SK-N-SH (cell line): ENCODE results near the gene CAMSAP1. TPM values are rescaled to one million over a fixed set of nuclear protein-coding genes. Genes with fewer than 3 reads are reported as not detected.

Experiments
- CTCF ChIA-PET: fragments of 300-600, 350-600 bp; formaldehyde crosslinking; extraction: SDS; loops from one replicate; lab custom pipeline; 2021; lab: Yijun Ruan, JAX
- POLR2A ChIA-PET: fragments of 350-600 bp; sonication (Branson Sonifier 250); formaldehyde crosslinking; extraction: SDS; loops from one replicate; lab custom pipeline; 2020; ENCODE audit warnings: antibody characterized with exemption, inconsistent platforms; lab: Yijun Ruan, JAX
- DNase-seq: peaks from one replicate; pipeline ENCODE4 v3.0.0; 2012
- H2AFZ ChIP-seq: fragments of 200-600 bp; sonication (generic); 2 replicates; pipeline ENCODE4 v1.8.1; 2016; ENCODE audit warnings: antibody characterized with exemption, mild to moderate bottlenecking, low read depth
- H3F3A ChIP-seq: fragments of 200-600 bp; sonication (generic); replicated peaks from 2 replicates; pipeline ENCODE3; 2016; ENCODE audit warnings: antibody characterized with exemption, mild to moderate bottlenecking; ENCODE audit not compliant: insufficient read depth
- H3K27ac ChIP-seq, 2 experiments: fragments of 200-500 bp in 1 of 2; fragments of 200-600 bp in 1 of 2; sonication (Bioruptor generic) in 1 of 2; sonication (generic), shearing (Covaris generic) in 1 of 2; 2 replicates each; pipeline versions ENCODE4 v1.5.1 to v1.6.1; 2014 to 2016; ENCODE audit warnings: low read depth in 2 of 2, inconsistent platforms in 1 of 2, low read length in 1 of 2, mild to moderate bottlenecking in 1 of 2, mixed read lengths in 1 of 2
- H3K27me3 ChIP-seq: fragments of 200-600 bp; sonication (generic), shearing (Covaris generic); 2 replicates; pipeline ENCODE4 v1.6.1; 2016; ENCODE audit warnings: mixed run types; ENCODE audit not compliant: insufficient read depth
- H3K36me3 ChIP-seq, 2 experiments: fragments of 200-500 bp in 1 of 2; fragments of 200-600 bp in 1 of 2; sonication (Bioruptor generic) in 1 of 2; sonication (generic) in 1 of 2; replicated peaks in 1 of 2; 2 replicates each; pipeline versions ENCODE3 to v1.5.1; 2014 to 2016; ENCODE audit warnings: low read length in 1 of 2, mild to moderate bottlenecking in 1 of 2; ENCODE audit not compliant: insufficient read depth in 2 of 2, control insufficient read depth in 1 of 2
- H3K4me1 ChIP-seq, 2 experiments: fragments of 200-500 bp in 1 of 2; fragments of 200-600 bp in 1 of 2; sonication (Bioruptor generic) in 1 of 2; sonication (generic), shearing (Covaris generic) in 1 of 2; 2 replicates each; pipeline versions ENCODE4 v1.5.1 to v1.6.1; 2014 to 2016; ENCODE audit warnings: low read depth in 1 of 2, low read length in 1 of 2, mixed run types in 1 of 2; ENCODE audit not compliant: insufficient read depth in 2 of 2, control insufficient read depth in 1 of 2
- H3K4me2 ChIP-seq: fragments of 200-600 bp; sonication (generic), shearing (Covaris generic); 2 replicates; pipeline ENCODE4 v1.6.1; 2017; ENCODE audit warnings: mixed run types
- H3K4me3 ChIP-seq, 2 experiments: fragments of 200-500 bp in 1 of 2; fragments of 200-600 bp in 1 of 2; sonication (Bioruptor generic) in 1 of 2; sonication (generic), shearing (Covaris generic) in 1 of 2; 2 replicates each; pipeline versions ENCODE4 v1.5.1 to v1.8.1; 2014 to 2016; ENCODE audit warnings: low read depth in 2 of 2, inconsistent platforms in 1 of 2, low read length in 1 of 2, mild to moderate bottlenecking in 1 of 2, mixed read lengths in 1 of 2, moderate library complexity in 1 of 2
- H3K79me2 ChIP-seq: fragments of 200-600 bp; sonication (generic); 2 replicates; pipeline ENCODE4 v1.8.1; 2017; ENCODE audit warnings: mild to moderate bottlenecking; ENCODE audit not compliant: insufficient read depth
- H3K9ac ChIP-seq: fragments of 200-600 bp; sonication (generic); 2 replicates; pipeline ENCODE4 v1.6.1; 2017; ENCODE audit warnings: mixed run types
- H3K9me2 ChIP-seq: fragments of 200-600 bp; sonication (generic); 2 replicates; pipeline ENCODE4 v1.6.1; 2017; ENCODE audit warnings: mixed run types
- H3K9me3 ChIP-seq: fragments of 200-600 bp; sonication (generic); 2 replicates; pipeline ENCODE4 v1.6.1; 2017; ENCODE audit warnings: mixed run types, mild to moderate bottlenecking, moderate library complexity
- H4K20me1 ChIP-seq: fragments of 200-600 bp; sonication (generic); 2 replicates; pipeline ENCODE4 v1.6.1; 2017; ENCODE audit warnings: mild to moderate bottlenecking, mixed run types; ENCODE audit not compliant: insufficient read depth
- CHD2 ChIP-seq: fragments of 150-350 bp; IDR thresholded peaks from 2 replicates; pipeline ENCODE4 v1.6.1; 2018; ENCODE audit warnings: low read length; ENCODE audit not compliant: partially characterized antibody
- EZH2phosphoT487 ChIP-seq: fragments of 200-600 bp; sonication (generic); IDR thresholded peaks from 2 replicates; pipeline ENCODE4 v1.6.1; 2017; ENCODE audit warnings: low read depth, mixed run types, mild to moderate bottlenecking, antibody characterized with exemption, moderate library complexity, borderline replicate concordance
- FOXJ3 ChIP-seq: sonication (generic); formaldehyde crosslinking; IDR thresholded peaks from 2 replicates; pipeline ENCODE4 v1.5.1; 2020; ENCODE audit warnings: mild to moderate bottlenecking, missing genetic modification reagents
- FOXM1 ChIP-seq: IDR thresholded peaks from 2 replicates; pipeline ENCODE4 v1.4.0; 2012; ENCODE audit warnings: low read depth, mild to moderate bottlenecking
- GATA2 ChIP-seq: sonication (generic); formaldehyde crosslinking; IDR thresholded peaks from 2 replicates; pipeline ENCODE4 v1.5.0; 2020; ENCODE audit warnings: mild to moderate bottlenecking, missing genetic modification reagents
- MEF2A ChIP-seq: IDR thresholded peaks from 2 replicates; pipeline ENCODE4 v1.4.0; 2012; ENCODE audit warnings: low read depth, borderline replicate concordance
- MXI1 ChIP-seq: IDR thresholded peaks from 2 replicates; pipeline ENCODE4 v1.6.1; 2012; ENCODE audit warnings: mild to moderate bottlenecking, low read depth, low read length, improper control_type of control experiment
- NFIC ChIP-seq: IDR thresholded peaks from 2 replicates; pipeline ENCODE4 v1.4.0; 2012; ENCODE audit warnings: borderline replicate concordance
- NRF1 ChIP-seq: IDR thresholded peaks from 2 replicates; pipeline ENCODE4 v1.6.1; 2012; ENCODE audit warnings: low read depth, mild to moderate bottlenecking, low read length
- POLR2AphosphoS5 ChIP-seq: IDR thresholded peaks from 2 replicates; pipeline ENCODE4 v1.6.1; 2012; ENCODE audit warnings: low read depth, low read length
- RAD21 ChIP-seq: IDR thresholded peaks from 2 replicates; pipeline ENCODE4 v1.6.1; 2012; ENCODE audit warnings: mild to moderate bottlenecking, low read length
- RXRA ChIP-seq: IDR thresholded peaks from 2 replicates; pipeline ENCODE4 v1.4.0; 2012; ENCODE audit warnings: low read depth, mild to moderate bottlenecking, borderline replicate concordance
- SIN3A ChIP-seq: IDR thresholded peaks from 2 replicates; pipeline ENCODE4 v1.6.1; 2012; ENCODE audit warnings: low read depth, mild to moderate bottlenecking, low read length, moderate library complexity, borderline replicate concordance
- SMC3 ChIP-seq: IDR thresholded peaks from 2 replicates; pipeline ENCODE4 v1.6.1; 2012; ENCODE audit warnings: low read depth, low read length, improper control_type of control experiment
- TCF12 ChIP-seq: IDR thresholded peaks from 2 replicates; pipeline ENCODE4 v1.4.0; 2012
- WGBS: methylation state at CpG from one replicate; pipeline ENCODE4 v1.1.6; 2017; ENCODE audit warnings: low lambda C conversion rate; 5-methylcytosine and 5-hydroxymethylcytosine counted together
- polyA plus RNA-seq, 3 experiments: library from polyadenylated mRNA; depleted of rRNA; stranded (reverse); fragments of >200 nt; gene quantifications; 2 replicates each; pipeline ENCODE4 v1.2.3, GENCODE V29; 2012
- TF ChIP-seq, protein P1 (sequence below): IDR thresholded peaks from 2 replicates; pipeline ENCODE4; 2012
- TF ChIP-seq, protein P2 (sequence below): IDR thresholded peaks from 2 replicates; pipeline ENCODE4 v1.4.0; 2012; ENCODE audit warnings: low read depth

CAMSAP1 gene
- polyA plus RNA-seq, 1 of the 3 experiments (the other 2 are of a cell fraction) = 8.9 TPM

DNA sequence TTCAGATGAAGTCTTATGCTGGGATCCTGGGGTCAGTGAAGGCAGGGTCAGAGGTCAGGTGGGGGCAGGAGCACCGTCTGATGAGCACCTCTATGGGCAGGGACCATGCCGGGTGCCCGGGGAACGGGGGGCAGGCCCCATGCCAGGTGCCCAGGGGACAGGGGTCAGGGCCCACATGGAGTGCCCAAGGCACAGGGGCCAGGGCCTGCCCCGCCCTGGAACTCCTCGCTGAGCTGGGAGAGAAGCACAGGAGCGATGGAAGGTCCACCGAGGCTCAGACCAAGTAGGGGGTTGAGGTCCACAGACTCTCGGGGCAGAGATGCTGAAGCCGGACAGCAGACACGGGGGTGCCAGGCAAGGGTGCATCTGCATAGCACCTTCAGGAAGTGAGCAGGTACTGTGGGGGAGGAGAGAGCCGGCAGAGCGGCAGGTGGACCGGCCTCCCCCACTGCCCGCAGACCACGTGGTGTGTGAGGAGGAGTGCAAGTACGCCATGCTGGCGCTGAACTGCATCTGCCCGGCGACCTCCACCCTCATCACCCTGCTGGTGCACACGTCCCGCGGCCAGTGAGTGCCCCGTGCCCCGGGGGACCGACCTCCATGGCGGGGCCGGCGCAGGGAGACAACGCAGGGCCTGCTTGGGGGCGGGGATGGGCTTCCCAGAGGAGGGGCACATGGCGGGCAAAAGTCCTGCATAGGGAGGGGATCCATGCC lies 137.7 kb downstream of the CAMSAP1 start:
- no peaks in the 10 kb centered on the region for H3F3A ChIP-seq
- no peak overlapping the region for H3K4me3 ChIP-seq
- WGBS = 82% methylated on average over 21 of the region's 32 CpGs
- no peaks in the 10 kb centered on the region for H3K27me3 ChIP-seq
- POLR2A ChIA-PET = no interaction called here
- H3K9me2 ChIP-seq = no peaks in the 10 kb centered on the region
- H2AFZ ChIP-seq = no peak overlapping the region
- H3K79me2 ChIP-seq = no peaks in the 10 kb centered on the region
- no peak for DNase-seq
- H3K27ac ChIP-seq = no peak overlapping the region
- TF ChIP-seq MXI1 (no peak), RXRA (no peak), SIN3A (no peak), FOXM1 (no peak)
- TF ChIP-seq, protein P1, sequence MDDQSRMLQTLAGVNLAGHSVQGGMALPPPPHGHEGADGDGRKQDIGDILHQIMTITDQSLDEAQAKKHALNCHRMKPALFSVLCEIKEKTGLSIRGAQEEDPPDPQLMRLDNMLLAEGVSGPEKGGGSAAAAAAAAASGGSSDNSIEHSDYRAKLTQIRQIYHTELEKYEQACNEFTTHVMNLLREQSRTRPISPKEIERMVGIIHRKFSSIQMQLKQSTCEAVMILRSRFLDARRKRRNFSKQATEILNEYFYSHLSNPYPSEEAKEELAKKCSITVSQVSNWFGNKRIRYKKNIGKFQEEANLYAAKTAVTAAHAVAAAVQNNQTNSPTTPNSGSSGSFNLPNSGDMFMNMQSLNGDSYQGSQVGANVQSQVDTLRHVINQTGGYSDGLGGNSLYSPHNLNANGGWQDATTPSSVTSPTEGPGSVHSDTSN = no peak
- H3K4me2 ChIP-seq = no peak overlapping the region
- no peak overlapping the region for H3K9ac ChIP-seq
- CTCF ChIA-PET = no interaction called here
- H4K20me1 ChIP-seq = no peaks in the 10 kb centered on the region
- H3K36me3 ChIP-seq = no peaks in the 10 kb centered on the region
- H3K9me3 ChIP-seq = no peaks in the 10 kb centered on the region
- H3K4me1 ChIP-seq = no peaks in the 10 kb centered on the region

DNA sequence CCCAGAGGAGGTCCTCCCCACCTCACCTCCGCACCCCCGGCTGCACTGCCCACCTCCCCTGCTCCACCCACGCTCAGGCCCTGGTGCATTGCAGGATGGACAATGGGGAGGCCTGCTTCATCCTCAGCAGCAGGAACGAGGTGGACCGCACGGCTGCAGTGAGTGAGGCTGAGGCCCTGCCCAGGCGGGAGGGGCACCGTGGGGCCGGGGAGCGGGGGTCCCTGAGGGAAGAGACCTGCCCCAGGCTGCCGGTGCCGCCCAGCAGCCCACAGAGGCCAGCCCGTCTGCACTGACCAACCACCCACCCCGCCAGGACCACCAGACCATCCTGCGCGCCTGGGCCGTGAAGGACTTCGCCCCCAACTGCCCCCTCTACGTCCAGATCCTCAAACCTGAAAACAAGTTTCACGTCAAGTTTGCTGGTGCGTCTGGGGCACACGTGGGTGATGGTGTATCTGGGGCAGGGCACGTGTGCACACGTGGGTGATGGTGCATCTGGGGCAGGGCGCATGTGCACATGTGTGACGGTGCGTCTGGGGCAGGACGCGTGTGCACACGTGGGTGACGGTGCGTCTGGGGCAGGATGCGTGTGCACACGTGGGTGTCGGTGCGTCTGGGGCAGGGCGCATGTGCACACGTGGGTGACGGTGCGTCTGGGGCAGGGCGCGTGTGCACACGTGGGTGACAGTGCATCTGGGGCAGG lies 138.7 kb downstream of the CAMSAP1 start:
- H3K9me3 ChIP-seq = no peaks in the 10 kb centered on the region
- H4K20me1 ChIP-seq = no peaks in the 10 kb centered on the region
- POLR2A ChIA-PET = no interaction called here
- no peak overlapping the region for H3K4me2 ChIP-seq
- no peak overlapping the region for H3K4me3 ChIP-seq
- no peaks in the 10 kb centered on the region for H3K79me2 ChIP-seq
- no peak for TF ChIP-seq MXI1
- TF ChIP-seq TCF12 = no peak
- TF ChIP-seq SIN3A = no peak
- H2AFZ ChIP-seq = no peak overlapping the region
- 77% methylated on average over 30 of the region's 43 CpGs for WGBS
- no peaks in the 10 kb centered on the region for H3K4me1 ChIP-seq
- no peaks in the 10 kb centered on the region for H3F3A ChIP-seq
- H3K9ac ChIP-seq = no peak overlapping the region
- H3K27me3 ChIP-seq = no peaks in the 10 kb centered on the region
- DNase-seq = no peak
- H3K36me3 ChIP-seq = no peaks in the 10 kb centered on the region
- H3K9me2 ChIP-seq = no peaks in the 10 kb centered on the region
- no peak overlapping the region for H3K27ac ChIP-seq
- CTCF ChIA-PET = no interaction called here

DNA sequence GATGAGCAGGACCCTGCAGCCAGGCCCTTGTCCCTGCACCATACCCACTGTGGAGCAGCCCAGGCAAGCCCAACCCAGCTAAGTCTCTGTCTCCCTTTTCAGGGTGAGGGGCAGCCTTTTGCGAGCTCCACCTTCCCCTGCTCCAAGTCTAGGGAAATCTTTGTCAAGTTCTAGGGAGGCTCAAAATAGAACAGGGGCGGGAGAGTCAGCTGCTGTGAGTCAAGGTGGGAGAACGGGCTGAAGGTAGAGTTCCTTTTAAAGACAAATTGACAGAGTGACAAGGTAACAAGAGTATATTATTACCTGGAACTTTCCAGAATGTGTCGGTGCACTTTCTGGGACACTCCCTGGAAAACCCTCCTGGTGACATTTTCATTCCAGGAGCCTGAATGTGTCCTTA lies 140.6 kb downstream of the CAMSAP1 start:
- Histone ChIP-seq H4K20me1 (no peaks in the 10 kb centered on the region), H3K27me3 (no peaks in the 10 kb centered on the region), H3K4me2 (no peak overlapping the region), H3F3A (no peaks in the 10 kb centered on the region), H3K9me3 (no peaks in the 10 kb centered on the region), H3K27ac (no peak overlapping the region), H3K4me1 (no peaks in the 10 kb centered on the region), H3K36me3 (no peaks in the 10 kb centered on the region), H3K4me3 (no peak overlapping the region), H3K9me2 (no peaks in the 10 kb centered on the region), H2AFZ (no peak overlapping the region), H3K79me2 (no peaks in the 10 kb centered on the region), H3K9ac (no peak overlapping the region)
- WGBS = 67% methylated on average over 4 of the region's 4 CpGs
- ChIA-PET POLR2A (no interaction called here), CTCF (interaction anchor here (0.6 kb wide), 1 partner anchor 64 kb away, joined by 3 read pairs; the partner anchor contains the start of gene KCNT1)
- no peak for DNase-seq
- TF ChIP-seq, protein P2, sequence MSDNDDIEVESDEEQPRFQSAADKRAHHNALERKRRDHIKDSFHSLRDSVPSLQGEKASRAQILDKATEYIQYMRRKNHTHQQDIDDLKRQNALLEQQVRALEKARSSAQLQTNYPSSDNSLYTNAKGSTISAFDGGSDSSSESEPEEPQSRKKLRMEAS = no peak
- TF ChIP-seq EZH2phosphoT487 (no peak), NRF1 (no peak), GATA2 (CRISPR knock-in tag) (no peak), RAD21 (no peak), NFIC (no peak), TCF12 (no peak), MEF2A (no peak), POLR2AphosphoS5 (no peak), CHD2 (no peak), SMC3 (no peak), FOXJ3 (CRISPR knock-in tag) (no peak)
- TF ChIP-seq, protein P1 = no peak
